SK-N-SH treated with all-trans-retinoic acid at 6 μM for 48 hours (cell line): ENCODE data around the gene ZNF764.

Experiments used
- ATAC-seq: fragments of 200-7000 bp; cut with Tn5 transposase; 3 replicates; pipeline ENCODE4 v1.9.1; 2020; ENCODE audit warnings: mild to moderate bottlenecking, moderate library complexity
- GLIS3 ChIP-seq: fragments of 250-450 bp; sonication (Bioruptor Pico); IDR thresholded peaks from 2 replicates; pipeline ENCODE4 v1.5.0; 2020; ENCODE audit warnings: mild to moderate bottlenecking, moderate library complexity

Gene ZNF764

GRCh38 chr16:30509081-30509765 is 49.0 kb downstream of the ZNF764 start:
- no peak for ATAC-seq
- TF ChIP-seq GLIS3 (CRISPR knock-in tag), result no peak
